Activated CD4-positive, alpha-beta T cell treated with anti-CD3 and anti-CD28 coated beads for 48 hours (primary cell): Measurements from ENCODE around the gene PALM3.
"Not testable (repeated sequence)": the region's sequence is repeated elsewhere in the genome, so short reads cannot be mapped to it uniquely, and the experiment has no call there.

Experiments used
- DNase-seq: peaks from one replicate; pipeline ENCODE4 v3.0.0-alpha.2; 2020

PALM3 gene

DNA sequence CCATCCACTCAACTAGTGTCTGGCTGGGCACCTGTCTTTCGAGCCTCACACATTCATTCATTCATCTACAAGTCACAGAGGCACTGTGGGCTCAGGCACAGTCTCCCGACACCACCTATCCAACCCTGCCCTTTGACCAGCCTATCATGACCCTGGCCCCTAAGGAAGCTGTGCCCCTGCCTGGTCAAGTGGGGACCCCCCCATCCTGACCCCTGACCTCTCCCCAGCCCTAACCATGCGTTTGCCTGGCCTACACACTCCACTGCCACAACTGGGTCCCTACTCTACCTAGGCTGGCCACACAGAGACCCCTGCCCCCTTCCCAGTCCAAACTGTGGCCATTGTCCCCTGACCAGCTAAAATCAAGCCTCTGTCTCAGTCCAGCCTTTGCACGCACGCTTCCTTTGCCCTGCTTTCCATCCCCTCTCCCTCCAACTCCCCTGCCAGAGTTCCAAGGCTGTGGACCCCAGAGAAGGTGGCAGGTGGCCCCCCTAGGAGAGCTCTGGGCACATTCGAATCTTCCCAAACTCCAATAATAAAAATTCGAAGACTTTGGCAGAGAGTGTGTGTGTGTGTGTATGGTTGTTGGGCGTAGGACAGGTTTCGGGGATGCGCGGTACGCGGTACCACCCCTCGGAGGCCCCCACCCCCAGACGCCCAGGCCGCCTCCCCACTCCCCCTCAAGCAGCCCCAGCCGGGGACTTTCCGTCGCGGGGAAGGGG is 30.7 kb downstream of the PALM3 start:
- no peak for DNase-seq

DNA sequence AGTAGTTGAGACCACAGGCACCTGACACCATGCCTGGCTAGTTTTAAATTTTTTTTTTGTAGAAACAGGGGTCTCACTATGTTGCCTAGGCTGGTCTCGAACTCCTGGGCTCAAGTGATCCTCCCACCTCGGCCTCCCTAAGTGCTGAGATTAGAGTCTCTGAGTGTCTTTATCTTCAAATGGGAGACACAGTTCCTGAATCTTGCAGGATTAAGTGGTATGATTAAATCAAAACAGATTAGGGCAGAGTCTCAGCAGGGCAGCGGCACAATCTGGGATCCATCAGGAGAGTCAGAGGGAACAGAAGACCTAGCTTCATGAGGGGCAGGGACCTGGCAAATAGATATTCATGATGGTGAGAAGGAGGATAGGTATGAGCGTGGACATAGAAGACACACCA is 33.0 kb downstream of the PALM3 start:
- DNase-seq, result no peak

DNA sequence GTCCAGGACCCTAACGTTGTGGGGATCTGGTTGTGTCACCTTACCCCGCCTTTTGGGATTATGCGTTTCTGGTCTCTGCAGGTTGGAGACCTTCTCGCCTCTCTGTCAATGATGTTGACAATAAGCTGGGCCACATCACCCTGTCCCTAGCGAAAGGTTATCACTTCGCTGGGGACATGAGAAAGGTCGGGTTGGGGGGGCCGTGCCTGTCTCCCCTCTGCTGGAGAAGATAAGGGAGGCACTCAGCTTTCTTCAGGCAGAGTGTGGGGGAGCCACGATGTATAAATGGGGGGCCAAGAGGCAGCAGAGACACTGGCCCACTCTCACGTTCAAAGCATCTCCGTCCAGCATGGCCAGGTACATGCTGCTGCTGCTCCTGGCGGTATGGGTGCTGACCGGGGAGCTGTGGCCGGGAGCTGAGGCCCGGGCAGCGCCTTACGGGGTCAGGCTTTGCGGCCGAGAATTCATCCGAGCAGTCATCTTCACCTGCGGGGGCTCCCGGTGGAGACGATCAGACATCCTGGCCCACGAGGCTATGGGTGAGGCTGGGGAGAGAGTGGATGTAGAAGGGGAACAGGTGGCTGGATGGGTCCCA is 33.9 kb downstream of the PALM3 start, which contains the start of gene RLN3:
TSS of gene RLN3 (plus strand) at position 293 of the 595 bp plus-strand sequence. CDS start at position 350, 57 bp downstream.
- DNase-seq, result no peak

DNA sequence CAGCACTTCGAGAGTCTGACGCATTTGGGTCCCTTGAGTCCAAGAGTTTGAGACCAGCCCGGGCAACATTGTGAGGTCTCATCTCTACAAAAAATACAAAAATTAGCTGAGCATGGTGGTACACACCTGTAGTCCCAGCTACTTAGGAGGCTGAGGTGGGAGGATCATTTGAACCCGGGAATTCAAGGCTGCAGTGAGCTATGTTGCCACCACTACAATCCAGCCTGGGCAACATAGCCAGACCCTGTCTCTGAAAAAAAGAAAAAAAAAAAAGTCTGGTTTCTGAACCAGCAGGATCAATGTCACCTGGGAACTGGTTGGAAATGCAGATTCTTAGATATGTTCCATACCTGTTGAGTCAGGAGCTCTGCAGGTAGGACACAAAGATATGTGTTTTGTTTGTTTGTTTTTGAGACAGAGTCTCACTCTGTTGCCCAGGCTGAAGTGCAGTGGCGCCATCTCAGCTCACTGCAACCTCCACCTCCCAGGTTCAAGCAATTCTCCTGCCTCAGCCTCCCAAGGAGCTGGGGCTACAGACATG is 35.2 kb downstream of the PALM3 start:
- DNase-seq, result not testable (repeated sequence)

DNA sequence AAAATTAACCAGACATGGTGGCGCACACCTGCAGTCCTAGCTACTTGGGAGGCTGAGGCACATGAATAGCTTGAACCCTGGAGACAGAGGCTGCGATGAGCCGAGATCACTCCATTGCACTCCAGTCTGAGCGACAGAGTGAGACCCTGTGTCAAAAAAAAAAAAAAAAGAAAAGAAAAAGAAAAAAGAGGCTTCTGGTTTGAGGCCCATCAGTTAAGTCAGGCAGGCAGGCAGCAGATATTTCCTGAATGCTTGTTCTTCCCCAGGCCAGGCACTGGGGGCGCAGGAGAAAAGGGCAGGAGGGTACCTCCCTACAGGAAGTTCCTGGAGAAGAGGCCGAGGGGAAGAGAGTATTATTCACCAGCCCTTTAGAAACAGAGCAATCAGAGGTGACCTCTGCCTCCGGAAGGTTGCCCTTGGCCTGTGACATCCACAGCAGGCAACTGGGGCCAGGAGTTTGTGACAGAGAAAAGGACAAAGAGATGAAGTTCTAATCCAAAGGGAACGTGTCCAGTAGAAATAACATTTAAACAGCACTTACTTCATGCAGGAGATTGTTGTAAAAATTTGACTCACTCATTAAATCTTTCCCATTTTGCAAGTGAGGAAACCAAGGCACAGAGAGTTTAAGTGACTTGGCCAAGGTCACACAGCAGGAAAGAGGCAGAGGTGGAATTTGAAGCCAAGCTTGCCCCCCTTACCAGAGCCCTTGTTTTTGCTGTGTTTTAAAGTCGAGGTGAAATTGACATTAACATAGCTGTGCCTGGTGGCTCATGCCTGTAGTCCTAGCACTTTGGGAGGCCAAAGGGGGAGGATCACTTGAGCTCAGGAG is 38.3 kb downstream of the PALM3 start:
- peak; percentile 48 for DNase-seq

DNA sequence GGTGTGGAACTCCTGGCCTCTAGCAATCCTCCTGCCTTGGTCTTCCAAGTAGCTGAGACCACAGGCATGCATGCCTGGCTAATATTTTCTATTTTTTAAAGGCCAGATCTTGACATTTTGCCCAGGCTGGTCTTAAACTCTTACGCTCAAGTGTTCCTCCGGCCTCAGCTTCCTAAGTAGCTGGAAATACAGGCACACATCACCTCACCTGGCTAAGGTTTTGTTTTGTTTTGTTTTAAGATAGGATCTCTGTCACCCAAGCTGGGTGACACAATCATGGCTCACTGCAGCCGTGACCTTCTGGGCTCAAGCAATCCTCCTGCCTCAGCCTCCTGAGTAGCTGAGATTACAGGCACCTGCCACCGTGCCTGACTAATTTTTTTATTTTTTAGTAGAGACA is 39.4 kb downstream of the PALM3 start:
- no peak for DNase-seq

DNA sequence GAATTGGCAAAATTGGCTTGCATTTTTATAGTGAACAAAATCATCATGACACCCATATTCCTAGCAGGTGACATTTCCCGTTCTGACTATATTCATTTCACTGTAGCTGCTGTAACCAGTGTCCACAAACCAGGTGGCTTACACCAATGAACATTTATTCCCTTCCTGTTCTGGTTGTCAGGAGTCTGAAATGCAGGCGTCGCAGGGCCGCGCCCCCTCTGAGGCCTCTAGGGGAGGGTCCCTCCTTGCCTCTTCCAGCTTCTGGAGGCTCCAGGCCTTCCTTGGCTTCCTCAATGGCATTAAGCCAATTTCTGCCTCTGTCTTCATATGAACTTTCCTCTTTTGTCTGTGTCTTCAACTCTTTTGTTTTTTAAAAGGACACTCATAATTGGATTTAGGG is 40.4 kb downstream of the PALM3 start:
- DNase-seq, result no peak

DNA sequence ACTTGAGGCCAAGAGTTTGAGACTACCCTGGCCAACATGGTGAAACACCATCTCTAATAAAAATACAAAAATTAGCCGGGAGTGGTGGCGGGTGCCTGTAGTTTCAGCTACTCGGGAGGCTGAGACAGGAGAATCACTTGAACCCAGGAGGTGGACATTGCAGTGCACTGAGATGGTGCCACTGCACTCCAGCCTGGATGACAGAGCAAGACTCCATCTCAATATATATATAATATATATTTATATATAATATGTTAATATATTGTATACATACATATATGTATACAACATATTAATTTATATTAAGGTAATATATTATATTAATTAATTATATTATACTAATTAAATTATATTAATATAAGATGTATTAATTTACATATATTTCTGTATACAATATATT is 42.1 kb downstream of the PALM3 start:
- DNase-seq, result not testable (repeated sequence)

DNA sequence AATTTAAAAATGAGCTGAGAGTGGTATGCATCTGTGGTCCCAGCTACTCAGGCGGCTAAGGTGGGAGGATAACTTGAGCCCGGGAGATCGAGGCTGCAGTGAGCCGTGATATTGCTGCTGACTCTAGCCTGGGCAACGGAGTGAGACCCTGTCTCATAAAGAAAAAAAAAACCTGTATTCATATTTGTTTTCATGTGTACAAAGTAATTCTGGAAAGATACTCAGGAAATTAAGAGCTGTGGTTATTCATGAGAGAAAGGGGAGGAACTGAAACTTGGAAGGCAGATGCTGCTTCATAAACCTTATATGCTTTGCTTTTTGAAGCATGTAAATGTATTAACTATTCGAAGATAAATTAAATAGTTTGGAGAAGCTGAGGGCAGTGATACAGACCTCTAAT is 42.8 kb downstream of the PALM3 start:
- no peak for DNase-seq

DNA sequence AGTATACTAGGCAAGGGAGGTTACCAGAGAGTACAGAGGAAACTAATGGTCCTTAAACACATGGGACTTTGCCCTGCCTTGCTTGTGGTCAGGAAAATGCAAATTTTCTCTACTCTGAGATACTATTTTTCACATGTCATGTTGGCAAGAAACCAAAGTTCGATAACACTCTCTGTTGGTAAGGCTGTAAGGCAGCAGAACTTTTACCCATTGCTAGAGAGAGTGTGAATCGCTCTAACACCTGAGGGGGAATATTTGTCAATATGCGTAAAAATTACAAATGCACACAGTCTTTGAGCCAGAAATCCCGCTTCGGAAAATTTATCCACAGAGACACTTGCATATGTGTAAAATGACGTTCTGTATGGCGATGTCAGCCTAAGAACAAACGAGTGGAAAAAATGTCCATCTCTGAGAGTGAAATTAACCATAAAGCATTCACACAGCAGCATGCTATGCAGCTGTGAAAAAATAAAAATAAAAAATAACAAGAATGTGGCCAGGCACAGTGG is 46.3 kb downstream of the PALM3 start:
- no peak for DNase-seq

DNA sequence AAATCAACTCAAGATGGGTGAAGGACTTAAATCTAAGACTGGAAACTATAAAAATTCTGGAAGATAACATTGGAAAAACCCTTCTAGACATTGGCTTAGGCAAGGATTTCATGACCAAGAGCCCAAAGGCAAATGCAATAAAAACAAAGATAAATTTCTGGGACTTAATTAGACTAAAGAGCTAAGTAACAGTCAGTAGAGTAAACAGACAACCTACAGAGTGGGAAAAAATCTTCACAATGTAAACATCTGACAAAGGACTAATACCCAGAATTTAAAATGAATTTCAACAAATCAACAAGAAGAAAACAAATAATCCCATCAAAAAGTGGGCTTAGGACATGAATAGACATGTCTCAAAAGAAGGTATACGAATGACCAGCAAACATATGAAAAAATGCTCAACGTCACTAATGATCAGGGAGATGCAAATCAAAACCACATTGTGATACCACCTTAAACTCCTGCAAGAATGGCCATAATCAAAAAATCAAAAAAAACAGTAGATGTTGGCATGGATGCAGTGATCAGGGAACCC is 49.4 kb downstream of the PALM3 start:
- no peak for DNase-seq

DNA sequence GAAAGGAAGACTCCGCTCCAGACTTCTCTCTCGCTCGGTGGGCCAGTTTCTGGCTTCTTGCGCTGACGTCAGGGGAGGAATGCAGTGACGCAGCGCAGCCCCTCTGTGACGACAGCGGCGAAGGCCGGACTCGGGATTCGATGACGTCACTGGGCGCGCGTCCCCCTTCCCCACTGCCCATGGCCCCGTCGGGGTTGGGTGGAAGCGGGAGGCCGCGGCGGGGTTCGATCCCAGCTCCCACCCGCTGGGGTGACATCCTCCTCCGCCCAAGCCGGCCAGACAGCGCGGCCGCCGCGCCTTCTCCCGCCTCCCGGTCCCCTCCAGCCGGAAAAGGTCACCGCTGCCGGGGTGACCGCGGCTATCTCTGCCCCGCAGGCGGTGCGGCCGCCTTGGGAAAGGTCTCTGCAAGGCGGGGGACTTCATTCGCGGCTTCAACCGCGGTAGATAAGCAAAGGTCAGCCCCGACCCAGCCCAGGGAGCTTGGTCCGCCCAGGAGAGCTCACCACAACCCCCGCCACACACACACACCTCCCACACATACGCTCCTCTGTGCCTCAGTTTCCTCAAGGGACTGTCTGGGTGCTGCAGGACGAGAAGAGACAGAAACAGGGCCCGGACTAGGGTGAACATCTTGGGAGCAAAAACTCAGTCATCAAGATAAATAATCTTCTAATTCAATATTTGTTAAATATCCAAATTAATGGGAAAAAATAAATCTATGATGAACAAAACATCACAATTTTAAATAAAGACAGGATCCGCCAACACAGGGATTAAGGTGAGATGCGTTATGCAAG is 54.9 kb downstream of the PALM3 start:
- DNase-seq, result no peak

DNA sequence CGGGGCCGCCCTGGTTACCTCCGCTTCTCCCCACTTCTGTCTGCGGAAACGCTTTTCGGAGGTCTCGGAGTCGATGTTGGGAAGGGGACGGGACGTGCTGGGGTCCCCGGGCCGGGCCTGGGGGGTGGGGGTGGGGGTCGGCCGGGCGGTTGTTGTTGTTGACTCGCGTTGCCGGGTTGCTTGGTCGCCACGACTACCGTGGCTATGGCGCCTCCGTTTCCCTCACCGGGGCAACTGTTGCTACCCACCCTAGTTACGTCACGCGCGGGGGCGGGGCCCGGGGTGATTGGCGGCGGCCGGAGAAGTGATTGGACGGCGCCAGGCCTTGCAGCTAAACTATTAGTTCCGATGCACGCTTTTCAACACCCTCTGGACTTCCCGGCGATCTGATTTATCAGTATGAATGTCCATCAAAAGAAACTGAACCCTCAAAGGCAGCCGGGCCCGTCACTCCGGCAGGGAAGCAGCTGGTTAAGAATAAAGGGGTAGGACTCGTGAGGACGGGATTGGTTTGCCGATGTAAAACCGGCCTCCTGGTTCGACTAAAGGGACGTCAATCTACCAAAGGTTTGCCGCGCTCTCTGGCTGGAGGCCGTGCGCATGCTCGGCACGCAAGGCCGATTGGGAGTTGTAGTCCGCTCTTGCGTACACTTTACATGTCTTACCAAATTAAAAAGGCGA is 55.7 kb downstream of the PALM3 start, which contains the start of gene RFX1:
TSS of gene RFX1 (minus strand) at position 236 of the 681 bp plus-strand sequence. CDS start 12,477 bp downstream, outside the sequence.
- DNase-seq, result peak; percentile 100

DNA sequence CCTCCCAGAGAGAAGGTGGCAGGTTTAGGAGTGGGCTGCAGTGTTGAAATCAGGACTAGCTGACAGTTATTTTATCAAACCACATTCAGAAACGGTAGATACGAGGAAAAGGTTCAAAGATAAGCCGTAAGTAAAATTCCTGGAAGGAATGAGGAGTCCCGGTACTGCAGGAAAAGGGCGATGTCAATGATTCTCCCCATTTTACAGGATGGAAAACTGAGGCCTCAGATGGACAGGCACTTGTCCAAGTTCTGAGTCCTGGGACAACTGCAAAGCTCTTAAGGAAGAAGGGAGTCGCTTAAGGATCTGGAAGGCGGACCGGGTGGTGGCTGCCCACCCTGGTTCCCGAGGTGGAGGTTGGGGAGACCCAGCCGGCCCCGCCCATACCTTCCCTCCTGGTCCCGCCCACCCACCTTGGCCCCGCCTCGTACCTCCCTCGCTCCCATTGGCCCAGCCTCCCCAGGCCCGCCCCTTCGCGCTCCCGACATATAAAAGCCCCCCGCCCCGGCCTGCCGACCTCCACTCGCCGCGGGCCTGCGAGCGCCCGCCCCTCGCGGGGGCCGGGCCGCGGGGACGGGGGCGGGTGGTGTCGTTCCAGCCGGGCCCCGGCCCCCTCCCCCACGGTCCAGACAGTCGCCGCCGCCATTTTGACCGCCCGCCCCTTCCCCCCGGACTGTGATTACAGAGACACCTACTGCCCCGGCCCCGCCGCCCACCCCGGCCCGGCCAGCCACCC is 56.4 kb downstream of the PALM3 start:
- DNase-seq, result peak; percentile 93

DNA sequence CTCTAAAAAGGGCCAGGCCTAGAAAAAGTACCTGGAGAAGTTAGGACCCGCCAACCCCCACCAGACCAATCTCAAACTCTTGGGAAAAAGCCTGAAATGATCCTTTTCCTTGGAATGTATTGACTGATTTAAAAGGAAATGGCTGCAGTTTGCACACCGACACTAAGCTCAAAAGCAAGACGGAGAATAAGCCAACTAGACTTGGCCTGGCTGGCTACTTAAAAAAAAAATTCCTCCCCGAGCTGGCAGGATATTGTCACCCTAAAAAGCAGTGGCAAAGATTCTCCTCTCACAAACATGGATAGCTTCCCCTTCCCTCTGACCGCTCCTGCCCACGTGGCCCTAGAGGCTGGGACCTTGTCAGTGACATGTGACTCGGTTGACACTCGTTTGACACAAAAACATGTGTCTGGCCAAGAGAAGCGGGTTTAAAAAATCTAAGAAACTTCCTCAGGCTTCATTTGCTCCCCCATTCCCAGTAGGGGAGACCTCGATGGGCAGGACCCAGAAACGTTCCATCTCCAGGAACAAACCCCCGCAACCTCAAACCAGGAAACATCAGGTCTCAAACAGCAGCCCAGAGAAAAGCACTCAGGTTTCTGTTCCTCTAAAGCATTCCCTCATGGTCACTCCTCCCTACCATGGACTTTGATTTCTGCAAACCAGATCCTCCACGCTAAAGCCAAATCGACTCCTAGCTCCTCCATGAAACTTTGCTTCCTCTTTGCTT is 57.1 kb downstream of the PALM3 start:
- no peak for DNase-seq
